ENCODE data around the gene C17orf113.

- no peak for TF ChIP-seq CTCF (conservative IDR thresholded peaks at IDR 0.05; ENCODE audit: low read depth, low read length)
- no peak for TF ChIP-seq EZH2phosphoT487 (IDR thresholded peaks at IDR 0.05; ENCODE audit: borderline replicate concordance, low read length)
Measured at GRCh38 chr17:41992576-41992975, 57.8 kb downstream of the C17orf113 start.
